ENCODE results near the gene CDK11B. TPM values are rescaled to one million over a fixed set of nuclear protein-coding genes. Genes with fewer than 3 reads are reported as not detected.

The CDK11B gene
- total and polyA plus RNA-seq, 9 donors, result 12.8 to 34.5 (median 23.9) TPM

GRCh38 chr1:1618396-1619068 is 40.3 kb downstream of the CDK11B start:
- TF ChIP-seq CTCF (IDR thresholded peaks at IDR 0.05) (no peak), EP300 (IDR thresholded peaks at IDR 0.05) (no peak), POLR2A (IDR thresholded peaks at IDR 0.05) (no peak)
- no peak overlapping the region for H3K27ac ChIP-seq
- intact Hi-C loops (cut with DNase I), result no loop called here
- H3K36me3 ChIP-seq, result no peaks in the 10 kb centered on the region
- H3K4me3 ChIP-seq, result no peak overlapping the region
- WGBS, 3 donors, result 89 to 95% (median 92%) methylated on average over 9 of the region's 9 CpGs
- DNase-seq, result peak in 2 of 5 donors; percentile 13 to 44
- H3K9me3 ChIP-seq, result no peaks in the 10 kb centered on the region
- no peaks in the 10 kb centered on the region for H3K27me3 ChIP-seq
- H3K4me1 ChIP-seq (ENCODE audit: insufficient read depth), result peaks cover 10% of the 10 kb centered on the region

- peaks cover 13% of the 10 kb centered on the region for H3K4me1 ChIP-seq (ENCODE audit: insufficient read depth)
- TF ChIP-seq POLR2A (IDR thresholded peaks at IDR 0.05) (no peak), EP300 (IDR thresholded peaks at IDR 0.05) (no peak), CTCF (IDR thresholded peaks at IDR 0.05) (no peak)
These were observed 40.9 kb downstream of the CDK11B start for GRCh38 chr1:1617925-1618324.

GRCh38 chr1:1617516-1617915 is 41.3 kb downstream of the CDK11B start:
- peak in 2 of 5 donors; percentile 6 to 34 for DNase-seq
- Histone ChIP-seq H3K36me3 (no peaks in the 10 kb centered on the region), H3K27me3 (no peaks in the 10 kb centered on the region), H3K27ac (no peak overlapping the region), H3K4me1 (ENCODE audit: insufficient read depth) (peaks cover 13% of the 10 kb centered on the region), H3K9me3 (no peaks in the 10 kb centered on the region), H3K4me3 (no peak overlapping the region)
- TF ChIP-seq EP300 (IDR thresholded peaks at IDR 0.05) (no peak), POLR2A (IDR thresholded peaks at IDR 0.05) (no peak), CTCF (IDR thresholded peaks at IDR 0.05) (no peak)
- 89% methylated on average over 11 of the region's 11 CpGs for WGBS, 3 donors
- intact Hi-C loops (cut with DNase I), result no loop called here

More at GRCh38 chr1:1617925-1618324, 40.9 kb downstream of the CDK11B start:
- Histone ChIP-seq H3K9me3 (no peaks in the 10 kb centered on the region), H3K27ac (no peak overlapping the region), H3K27me3 (no peaks in the 10 kb centered on the region), H3K4me3 (no peak overlapping the region), H3K36me3 (no peaks in the 10 kb centered on the region)
- peak in 2 of 5 donors; percentile 7 to 37 for DNase-seq
- intact Hi-C loops (cut with DNase I), result no loop called here
- 88 to 90% (median 89%) methylated on average over 6 of the region's 6 CpGs for WGBS, 3 donors

- TF ChIP-seq EP300 (IDR thresholded peaks at IDR 0.05) (no peak), POLR2A (IDR thresholded peaks at IDR 0.05) (no peak), CTCF (IDR thresholded peaks at IDR 0.05) (no peak)
- H3K9me3 ChIP-seq, result no peaks in the 10 kb centered on the region
- H3K4me1 ChIP-seq (ENCODE audit: insufficient read depth), result peaks cover 14% of the 10 kb centered on the region
- no peak overlapping the region for H3K27ac ChIP-seq
- H3K4me3 ChIP-seq, result peak overlapping the region; percentile 92
- peak in 2 of 5 donors; percentile 48 to 51 for DNase-seq
- intact Hi-C loops (cut with DNase I), result no loop called here
- 67 to 83% (median 69%) methylated on average over 19 of the region's 19 CpGs for WGBS, 3 donors
- H3K27me3 ChIP-seq, result no peaks in the 10 kb centered on the region
- H3K36me3 ChIP-seq, result no peaks in the 10 kb centered on the region
These were observed 42.0 kb downstream of the CDK11B start for GRCh38 chr1:1616838-1617237.

All from ovary (tissue), 9 donors.